Breast epithelium (tissue), 3 donors: Measurements from ENCODE around the gene TMC8.

ENCODE experiments used
- POLR2A ChIP-seq: fragments of 450-650 bp; IDR thresholded peaks from one replicate; pipeline ENCODE4 v1.6.1; 2016; ENCODE audit warnings: antibody characterized with exemption, mild to moderate bottlenecking, moderate library complexity
- TF ChIP-seq, protein P1 (sequence below), 3 donors: fragments of 450-650 bp; IDR thresholded peaks; one replicate each; pipeline ENCODE4 v1.5.1; 2016 to 2017; ENCODE audit warnings: antibody characterized with exemption in 3 of 3, mild to moderate bottlenecking in 3 of 3, moderate library complexity in 3 of 3

DNA sequence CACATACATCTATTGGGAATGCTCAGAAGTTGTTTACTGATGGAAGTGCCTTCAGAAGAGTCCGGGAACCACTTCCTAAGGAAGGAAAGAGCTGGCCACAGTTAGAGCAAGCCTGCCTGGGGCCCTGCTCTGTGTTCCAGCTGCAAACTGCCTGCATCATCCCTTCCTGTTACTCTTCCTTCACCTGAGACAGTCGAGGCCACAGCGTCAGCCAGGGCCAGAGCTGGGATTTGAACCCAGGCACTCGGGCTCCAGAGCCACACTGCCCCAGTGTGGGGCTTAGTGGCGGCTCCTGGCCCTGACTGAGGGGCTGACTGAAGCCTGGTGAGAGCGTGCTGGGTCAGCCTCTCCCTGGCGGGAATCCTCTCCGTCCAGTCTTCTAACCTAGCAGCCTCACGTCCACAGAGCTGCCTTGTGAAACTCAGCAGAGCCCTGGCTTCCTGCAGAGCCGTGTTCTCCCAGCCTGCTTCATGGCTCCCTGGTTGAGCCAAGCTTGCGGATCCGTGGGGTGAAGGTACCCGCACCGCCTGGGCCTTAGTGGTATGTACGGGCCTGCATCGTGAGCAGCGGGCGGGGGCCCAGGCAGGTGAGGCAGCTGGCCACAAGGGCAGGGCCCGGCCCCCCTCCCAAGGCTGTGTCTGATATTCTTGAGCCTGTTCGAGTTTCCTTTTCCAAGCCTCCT lies 11.0 kb downstream of the TMC8 start:
- TF ChIP-seq, protein P1, sequence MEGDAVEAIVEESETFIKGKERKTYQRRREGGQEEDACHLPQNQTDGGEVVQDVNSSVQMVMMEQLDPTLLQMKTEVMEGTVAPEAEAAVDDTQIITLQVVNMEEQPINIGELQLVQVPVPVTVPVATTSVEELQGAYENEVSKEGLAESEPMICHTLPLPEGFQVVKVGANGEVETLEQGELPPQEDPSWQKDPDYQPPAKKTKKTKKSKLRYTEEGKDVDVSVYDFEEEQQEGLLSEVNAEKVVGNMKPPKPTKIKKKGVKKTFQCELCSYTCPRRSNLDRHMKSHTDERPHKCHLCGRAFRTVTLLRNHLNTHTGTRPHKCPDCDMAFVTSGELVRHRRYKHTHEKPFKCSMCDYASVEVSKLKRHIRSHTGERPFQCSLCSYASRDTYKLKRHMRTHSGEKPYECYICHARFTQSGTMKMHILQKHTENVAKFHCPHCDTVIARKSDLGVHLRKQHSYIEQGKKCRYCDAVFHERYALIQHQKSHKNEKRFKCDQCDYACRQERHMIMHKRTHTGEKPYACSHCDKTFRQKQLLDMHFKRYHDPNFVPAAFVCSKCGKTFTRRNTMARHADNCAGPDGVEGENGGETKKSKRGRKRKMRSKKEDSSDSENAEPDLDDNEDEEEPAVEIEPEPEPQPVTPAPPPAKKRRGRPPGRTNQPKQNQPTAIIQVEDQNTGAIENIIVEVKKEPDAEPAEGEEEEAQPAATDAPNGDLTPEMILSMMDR (IDR thresholded peaks at IDR 0.05), result no peak
- no peak for TF ChIP-seq POLR2A
